WTC11 (cell line): Measurements from ENCODE around the gene HAND1. TPM values are rescaled to one million over a fixed set of nuclear protein-coding genes. Genes with fewer than 3 reads are reported as not detected.

Experiments used
- ATAC-seq: fragments of 200-7000 bp; cut with Tn5 transposase; 2 replicates; pipeline ENCODE4 v1.10.0; 2021; ENCODE audit warnings: mild to moderate bottlenecking, moderate library complexity
- CTCF ChIA-PET: fragments of 300-600 bp; sonication (Branson Sonifier 250); formaldehyde crosslinking; loops from one replicate; lab custom pipeline; 2021; ENCODE audit warnings: antibody characterized with exemption; lab: Charles Lee
- POLR2A ChIA-PET: fragments of 350-600 bp; sonication (Branson Sonifier 250); formaldehyde crosslinking; loops from one replicate; lab custom pipeline; 2021; ENCODE audit warnings: antibody characterized with exemption; lab: Charles Lee
- DNase-seq: peaks from one replicate; pipeline ENCODE4 v3.0.0; 2021; ENCODE audit warnings: low spot score
- H3K27ac Mint-ChIP-seq: 2 replicates; pipeline ENCODE4 v1.8.0; 2021; ENCODE audit warnings: mixed read lengths
- H3K27me3 Mint-ChIP-seq: 2 replicates; pipeline ENCODE4 v1.8.0; 2021; ENCODE audit warnings: low read depth, mild to moderate bottlenecking, moderate library complexity, mixed read lengths
- H3K36me3 Mint-ChIP-seq: 2 replicates; pipeline ENCODE4 v1.8.0; 2021; ENCODE audit warnings: mixed read lengths
- H3K4me1 Mint-ChIP-seq: 2 replicates; pipeline ENCODE4 v1.8.0; 2022; ENCODE audit warnings: mixed read lengths
- H3K4me3 Mint-ChIP-seq: 2 replicates; pipeline ENCODE4 v1.8.0; 2021; ENCODE audit warnings: mild to moderate bottlenecking, moderate library complexity, mixed read lengths
- H3K9me3 Mint-ChIP-seq: 2 replicates; pipeline ENCODE4 v1.8.0; 2021; ENCODE audit warnings: mixed read lengths
- CREM ChIP-seq: sonication (generic); formaldehyde crosslinking; IDR thresholded peaks from 2 replicates; pipeline ENCODE4 v1.8.1; 2022; ENCODE audit warnings: mild to moderate bottlenecking, missing genetic modification reagents, moderate library complexity
- ETV6 ChIP-seq: sonication (generic); formaldehyde crosslinking; IDR thresholded peaks from 2 replicates; pipeline ENCODE4 v1.8.1; 2022; ENCODE audit warnings: mild to moderate bottlenecking, missing genetic modification reagents
- GABPB1 ChIP-seq: sonication (generic); formaldehyde crosslinking; IDR thresholded peaks from 2 replicates; pipeline ENCODE4 v1.8.1; 2023; ENCODE audit warnings: mild to moderate bottlenecking, missing genetic modification reagents
- JAZF1 ChIP-seq: fragments of 250-450 bp; sonication (Bioruptor Pico); IDR thresholded peaks from 2 replicates; pipeline ENCODE4 v1.9.0; 2021; ENCODE audit warnings: moderate library complexity, mild to moderate bottlenecking, inconsistent platforms
- JUN ChIP-seq: sonication (generic); formaldehyde crosslinking; IDR thresholded peaks from 2 replicates; pipeline ENCODE4 v1.8.0; 2023; ENCODE audit warnings: mild to moderate bottlenecking, missing genetic modification reagents
- MXD4 ChIP-seq: fragments of 250-450 bp; sonication (Bioruptor Pico); IDR thresholded peaks from 2 replicates; pipeline ENCODE4 v1.8.0; 2021; ENCODE audit warnings: mild to moderate bottlenecking, moderate library complexity, borderline replicate concordance
- NFYB ChIP-seq: sonication (generic); formaldehyde crosslinking; conservative IDR thresholded peaks from 2 replicates; pipeline ENCODE4 v1.8.0; 2022; ENCODE audit warnings: low read depth, missing genetic modification reagents
- RORB ChIP-seq: fragments of 250-450 bp; sonication (Bioruptor Pico); IDR thresholded peaks from 2 replicates; pipeline ENCODE4 v1.9.0; 2021; ENCODE audit warnings: mild to moderate bottlenecking
- TEAD1 ChIP-seq: sonication (generic); formaldehyde crosslinking; IDR thresholded peaks from 2 replicates; pipeline ENCODE4 v1.8.0; 2022; ENCODE audit warnings: mild to moderate bottlenecking, missing genetic modification reagents
- ZBTB21 ChIP-seq: sonication (generic); formaldehyde crosslinking; IDR thresholded peaks from 2 replicates; pipeline ENCODE4 v1.8.1; 2023; ENCODE audit warnings: mild to moderate bottlenecking, missing genetic modification reagents, borderline replicate concordance
- ZNF232 ChIP-seq: sonication (generic); formaldehyde crosslinking; IDR thresholded peaks from 2 replicates; pipeline ENCODE4 v1.8.0; 2022; ENCODE audit warnings: mild to moderate bottlenecking, missing genetic modification reagents
- ZNF263 ChIP-seq: sonication (generic); formaldehyde crosslinking; IDR thresholded peaks from 2 replicates; pipeline ENCODE4 v1.8.1; 2022; ENCODE audit warnings: low read depth, mild to moderate bottlenecking, moderate library complexity, missing genetic modification reagents
- total RNA-seq: library from RNA; stranded (reverse); gene quantifications from 3 replicates; pipeline ENCODE4 v1.2.3, GENCODE V29; 2021
- TF ChIP-seq, protein P1 (sequence below): sonication (generic); formaldehyde crosslinking; IDR thresholded peaks from 2 replicates; pipeline ENCODE4 v1.8.0; 2022; ENCODE audit warnings: mild to moderate bottlenecking, missing genetic modification reagents
- TF ChIP-seq, protein P2 (sequence below): fragments of 250-450 bp; sonication (Bioruptor Pico); IDR thresholded peaks from 2 replicates; pipeline ENCODE4 v2.1.2; 2022; ENCODE audit warnings: mild to moderate bottlenecking, moderate library complexity
- TF ChIP-seq, protein P3 (sequence below): sonication (generic); formaldehyde crosslinking; IDR thresholded peaks from 2 replicates; pipeline ENCODE4 v1.8.1; 2022; ENCODE audit warnings: low read depth, mild to moderate bottlenecking, moderate library complexity, missing genetic modification reagents, borderline replicate concordance
- TF ChIP-seq, protein P4 (sequence below): sonication (generic); formaldehyde crosslinking; IDR thresholded peaks from 2 replicates; pipeline ENCODE4 v1.8.0; 2022; ENCODE audit warnings: missing genetic modification reagents
- TF ChIP-seq, protein P5 (sequence below): sonication (generic); formaldehyde crosslinking; IDR thresholded peaks from 2 replicates; pipeline ENCODE4 v1.8.0; 2022; ENCODE audit warnings: mild to moderate bottlenecking, missing genetic modification reagents
- TF ChIP-seq, protein P6 (sequence below): sonication (generic); formaldehyde crosslinking; IDR thresholded peaks from 2 replicates; pipeline ENCODE4 v1.8.1; 2022; ENCODE audit warnings: mild to moderate bottlenecking, moderate library complexity, missing genetic modification reagents

Gene HAND1
- total RNA-seq, 1 experiment from 2014 or later, result not detected

DNA sequence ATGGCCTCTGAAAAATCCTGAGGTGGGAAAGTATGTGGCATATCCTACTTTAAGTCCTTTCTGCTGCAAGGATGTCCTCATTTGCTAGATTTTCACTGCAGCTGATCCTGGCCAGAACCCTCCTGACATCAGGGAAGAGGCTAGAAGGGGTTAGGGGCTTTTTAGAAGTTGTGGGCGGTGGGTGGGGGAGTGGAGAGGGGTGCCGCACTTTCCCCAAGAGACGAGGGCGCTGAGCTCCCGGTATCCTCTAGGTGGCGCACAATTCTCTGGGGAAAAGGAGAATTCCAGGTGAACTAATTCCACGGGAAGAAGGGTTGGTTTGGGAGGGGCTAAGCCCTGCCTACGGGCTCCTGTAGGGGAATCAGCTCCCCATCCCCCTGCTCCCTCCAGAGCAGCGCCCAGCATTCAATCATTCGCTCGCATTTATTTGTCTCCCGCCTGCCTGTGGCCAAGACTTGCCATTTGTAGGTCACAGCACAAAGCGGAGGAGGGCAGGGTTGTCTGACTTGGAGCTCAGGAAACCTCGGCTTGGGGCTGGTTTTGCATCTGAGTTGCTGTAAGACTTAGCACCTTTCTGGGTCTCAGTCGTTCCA, 42.9 kb upstream of the HAND1 start (continued):
- TF ChIP-seq, protein P1, sequence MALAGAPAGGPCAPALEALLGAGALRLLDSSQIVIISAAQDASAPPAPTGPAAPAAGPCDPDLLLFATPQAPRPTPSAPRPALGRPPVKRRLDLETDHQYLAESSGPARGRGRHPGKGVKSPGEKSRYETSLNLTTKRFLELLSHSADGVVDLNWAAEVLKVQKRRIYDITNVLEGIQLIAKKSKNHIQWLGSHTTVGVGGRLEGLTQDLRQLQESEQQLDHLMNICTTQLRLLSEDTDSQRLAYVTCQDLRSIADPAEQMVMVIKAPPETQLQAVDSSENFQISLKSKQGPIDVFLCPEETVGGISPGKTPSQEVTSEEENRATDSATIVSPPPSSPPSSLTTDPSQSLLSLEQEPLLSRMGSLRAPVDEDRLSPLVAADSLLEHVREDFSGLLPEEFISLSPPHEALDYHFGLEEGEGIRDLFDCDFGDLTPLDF (CRISPR knock-in tag), result no peak
- TF ChIP-seq ZNF232 (CRISPR knock-in tag), result no peak
- TF ChIP-seq TEAD1, result 0 out of 2 replicates have a peak, but pooled peaks have one; percentile 19
- TF ChIP-seq, protein P2, sequence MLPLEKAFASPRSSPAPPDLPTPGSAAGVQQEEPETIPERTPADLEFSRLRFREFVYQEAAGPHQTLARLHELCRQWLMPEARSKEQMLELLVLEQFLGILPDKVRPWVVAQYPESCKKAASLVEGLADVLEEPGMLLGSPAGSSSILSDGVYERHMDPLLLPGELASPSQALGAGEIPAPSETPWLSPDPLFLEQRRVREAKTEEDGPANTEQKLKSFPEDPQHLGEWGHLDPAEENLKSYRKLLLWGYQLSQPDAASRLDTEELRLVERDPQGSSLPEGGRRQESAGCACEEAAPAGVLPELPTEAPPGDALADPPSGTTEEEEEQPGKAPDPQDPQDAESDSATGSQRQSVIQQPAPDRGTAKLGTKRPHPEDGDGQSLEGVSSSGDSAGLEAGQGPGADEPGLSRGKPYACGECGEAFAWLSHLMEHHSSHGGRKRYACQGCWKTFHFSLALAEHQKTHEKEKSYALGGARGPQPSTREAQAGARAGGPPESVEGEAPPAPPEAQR (CRISPR knock-in tag), result no peak
- no peak for TF ChIP-seq NFYB
- peak; percentile 42; the same call in 1 of the 2 replicates for TF ChIP-seq CREM (CRISPR knock-in tag)
- no peak for TF ChIP-seq JUN (CRISPR knock-in tag)
- TF ChIP-seq, protein P3, sequence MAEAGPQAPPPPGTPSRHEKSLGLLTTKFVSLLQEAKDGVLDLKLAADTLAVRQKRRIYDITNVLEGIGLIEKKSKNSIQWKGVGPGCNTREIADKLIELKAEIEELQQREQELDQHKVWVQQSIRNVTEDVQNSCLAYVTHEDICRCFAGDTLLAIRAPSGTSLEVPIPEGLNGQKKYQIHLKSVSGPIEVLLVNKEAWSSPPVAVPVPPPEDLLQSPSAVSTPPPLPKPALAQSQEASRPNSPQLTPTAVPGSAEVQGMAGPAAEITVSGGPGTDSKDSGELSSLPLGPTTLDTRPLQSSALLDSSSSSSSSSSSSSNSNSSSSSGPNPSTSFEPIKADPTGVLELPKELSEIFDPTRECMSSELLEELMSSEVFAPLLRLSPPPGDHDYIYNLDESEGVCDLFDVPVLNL (CRISPR knock-in tag), result no peak
- TF ChIP-seq GABPB1, result no peak
- TF ChIP-seq, protein P4, sequence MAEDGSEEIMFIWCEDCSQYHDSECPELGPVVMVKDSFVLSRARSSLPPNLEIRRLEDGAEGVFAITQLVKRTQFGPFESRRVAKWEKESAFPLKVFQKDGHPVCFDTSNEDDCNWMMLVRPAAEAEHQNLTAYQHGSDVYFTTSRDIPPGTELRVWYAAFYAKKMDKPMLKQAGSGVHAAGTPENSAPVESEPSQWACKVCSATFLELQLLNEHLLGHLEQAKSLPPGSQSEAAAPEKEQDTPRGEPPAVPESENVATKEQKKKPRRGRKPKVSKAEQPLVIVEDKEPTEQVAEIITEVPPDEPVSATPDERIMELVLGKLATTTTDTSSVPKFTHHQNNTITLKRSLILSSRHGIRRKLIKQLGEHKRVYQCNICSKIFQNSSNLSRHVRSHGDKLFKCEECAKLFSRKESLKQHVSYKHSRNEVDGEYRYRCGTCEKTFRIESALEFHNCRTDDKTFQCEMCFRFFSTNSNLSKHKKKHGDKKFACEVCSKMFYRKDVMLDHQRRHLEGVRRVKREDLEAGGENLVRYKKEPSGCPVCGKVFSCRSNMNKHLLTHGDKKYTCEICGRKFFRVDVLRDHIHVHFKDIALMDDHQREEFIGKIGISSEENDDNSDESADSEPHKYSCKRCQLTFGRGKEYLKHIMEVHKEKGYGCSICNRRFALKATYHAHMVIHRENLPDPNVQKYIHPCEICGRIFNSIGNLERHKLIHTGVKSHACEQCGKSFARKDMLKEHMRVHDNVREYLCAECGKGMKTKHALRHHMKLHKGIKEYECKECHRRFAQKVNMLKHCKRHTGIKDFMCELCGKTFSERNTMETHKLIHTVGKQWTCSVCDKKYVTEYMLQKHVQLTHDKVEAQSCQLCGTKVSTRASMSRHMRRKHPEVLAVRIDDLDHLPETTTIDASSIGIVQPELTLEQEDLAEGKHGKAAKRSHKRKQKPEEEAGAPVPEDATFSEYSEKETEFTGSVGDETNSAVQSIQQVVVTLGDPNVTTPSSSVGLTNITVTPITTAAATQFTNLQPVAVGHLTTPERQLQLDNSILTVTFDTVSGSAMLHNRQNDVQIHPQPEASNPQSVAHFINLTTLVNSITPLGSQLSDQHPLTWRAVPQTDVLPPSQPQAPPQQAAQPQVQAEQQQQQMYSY (CRISPR knock-in tag), result peak; percentile 55; the same call in 1 of the 2 replicates
- no peak for TF ChIP-seq RORB (CRISPR knock-in tag)
- TF ChIP-seq, protein P5, sequence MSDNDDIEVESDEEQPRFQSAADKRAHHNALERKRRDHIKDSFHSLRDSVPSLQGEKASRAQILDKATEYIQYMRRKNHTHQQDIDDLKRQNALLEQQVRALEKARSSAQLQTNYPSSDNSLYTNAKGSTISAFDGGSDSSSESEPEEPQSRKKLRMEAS (CRISPR knock-in tag), result 0 out of 2 replicates have a peak, but pooled peaks have one; percentile 52
- TF ChIP-seq ZBTB21 (CRISPR knock-in tag), result no peak
- no peak for TF ChIP-seq ZNF263 (CRISPR knock-in tag)
- TF ChIP-seq, protein P6, sequence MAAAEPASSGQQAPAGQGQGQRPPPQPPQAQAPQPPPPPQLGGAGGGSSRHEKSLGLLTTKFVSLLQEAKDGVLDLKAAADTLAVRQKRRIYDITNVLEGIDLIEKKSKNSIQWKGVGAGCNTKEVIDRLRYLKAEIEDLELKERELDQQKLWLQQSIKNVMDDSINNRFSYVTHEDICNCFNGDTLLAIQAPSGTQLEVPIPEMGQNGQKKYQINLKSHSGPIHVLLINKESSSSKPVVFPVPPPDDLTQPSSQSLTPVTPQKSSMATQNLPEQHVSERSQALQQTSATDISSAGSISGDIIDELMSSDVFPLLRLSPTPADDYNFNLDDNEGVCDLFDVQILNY (CRISPR knock-in tag), result 0 out of 2 replicates have a peak, but pooled peaks have one; percentile 36
- no peak for TF ChIP-seq ETV6 (CRISPR knock-in tag)
- TF ChIP-seq, all 79 proteins: peak for 7

DNA sequence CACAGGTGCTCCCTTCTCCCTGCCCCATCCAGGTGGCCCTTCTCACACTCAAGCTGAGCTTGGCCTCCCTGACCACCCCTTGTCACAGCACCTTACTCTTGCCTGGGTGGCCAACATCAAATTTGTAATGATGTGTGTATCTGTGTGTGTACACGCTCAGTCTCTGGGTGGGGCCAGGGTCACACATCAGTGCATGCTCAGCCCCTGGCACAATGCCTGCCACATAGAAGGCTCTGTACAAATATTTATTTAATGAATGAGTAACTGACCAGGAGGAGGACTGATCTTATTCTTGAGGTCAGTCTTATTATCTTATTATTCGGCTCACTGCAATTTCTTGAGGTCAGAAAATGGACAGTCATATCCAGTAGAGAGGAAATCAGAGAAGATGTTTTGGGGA, 41.3 kb upstream of the HAND1 start:
- Mint-ChIP-seq H3K4me3 (no peak overlapping the region), H3K27ac (no peak overlapping the region), H3K36me3 (no peaks in the 10 kb centered on the region), H3K27me3 (peaks cover 30% of the 10 kb centered on the region), H3K4me1 (peaks cover 22% of the 10 kb centered on the region), H3K9me3 (no peaks in the 10 kb centered on the region)
- ATAC-seq, result no peak
- TF ChIP-seq MXD4, result no peak
- no peak for TF ChIP-seq JAZF1 (CRISPR knock-in tag)
- ChIA-PET POLR2A (no interaction called here), CTCF (interaction anchor here (1.0 to 3.6 kb wide), 6 partner anchors 8 to 112 kb away, joined by 4 to 82 read pairs (median 44); no protein-coding TSS in a partner anchor)
- DNase-seq, result no peak
